ENCODE results near the gene FRMD4A.
"Not testable (repeated sequence)": the region's sequence is repeated elsewhere in the genome, so short reads cannot be mapped to it uniquely, and the experiment has no call there.

FRMD4A gene

GRCh38 chr10:14048930-14049613 is 281.7 kb downstream of the FRMD4A start:
- TF ChIP-seq POLR2A (IDR thresholded peaks at IDR 0.05; ENCODE audit: low read depth, low read length) (no peak), PAX5 (IDR thresholded peaks at IDR 0.05; ENCODE audit: insufficient read depth, low read length, severe bottlenecking) (no peak), SPI1 (IDR thresholded peaks at IDR 0.05; ENCODE audit: low read depth, low read length) (no peak), TAF1 (IDR thresholded peaks at IDR 0.05; ENCODE audit: low read depth, low read length) (no peak), POLR2AphosphoS5 (IDR thresholded peaks at IDR 0.05; ENCODE audit: low read depth, low read length) (no peak), POU2F2 (IDR thresholded peaks at IDR 0.05; ENCODE audit: low read depth, low read length) (no peak)
- no peak for DNase-seq (ENCODE audit: insufficient read length, low spot score)
- FAIRE-seq, result no peak

DNA sequence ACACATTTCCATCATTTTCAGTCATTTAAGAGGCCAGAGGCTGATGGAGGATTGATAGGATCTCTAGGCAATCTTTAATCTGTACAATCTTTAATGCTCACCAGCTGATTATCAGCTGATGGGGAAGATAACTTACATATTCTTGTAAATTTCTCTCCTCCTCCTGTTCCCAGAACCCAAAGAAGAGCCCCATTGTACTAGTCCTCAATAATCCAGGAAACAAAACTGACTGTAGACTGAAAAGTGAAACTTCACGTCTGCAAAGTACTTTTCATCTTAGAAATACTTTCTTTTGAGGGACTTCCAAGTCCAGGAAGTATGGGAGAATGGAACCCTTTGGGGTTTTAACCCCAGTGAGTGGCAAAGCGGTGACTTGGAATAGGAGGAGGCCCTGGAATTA is 283.3 kb downstream of the FRMD4A start:
- TF ChIP-seq POLR2AphosphoS5 (IDR thresholded peaks at IDR 0.05; ENCODE audit: low read depth, low read length) (no peak), POLR2A (IDR thresholded peaks at IDR 0.05; ENCODE audit: low read depth, low read length) (no peak)
- FAIRE-seq (no peak), DNase-seq (ENCODE audit: insufficient read length, low spot score) (no peak)

- not testable (repeated sequence) for FAIRE-seq; DNase-seq (ENCODE audit: insufficient read length, low spot score)
Measured at GRCh38 chr10:14042051-14042450, 288.7 kb downstream of the FRMD4A start.

GRCh38 chr10:14040787-14041631 is 289.7 kb downstream of the FRMD4A start:
- DNase-seq (ENCODE audit: insufficient read length, low spot score) (no peak), FAIRE-seq (no peak)
- TF ChIP-seq SPI1 (IDR thresholded peaks at IDR 0.05; ENCODE audit: low read depth, low read length) (0 out of 2 replicates have a peak, but pooled peaks have one; percentile 2), POLR2AphosphoS5 (IDR thresholded peaks at IDR 0.05; ENCODE audit: low read depth, low read length) (no peak)

DNA sequence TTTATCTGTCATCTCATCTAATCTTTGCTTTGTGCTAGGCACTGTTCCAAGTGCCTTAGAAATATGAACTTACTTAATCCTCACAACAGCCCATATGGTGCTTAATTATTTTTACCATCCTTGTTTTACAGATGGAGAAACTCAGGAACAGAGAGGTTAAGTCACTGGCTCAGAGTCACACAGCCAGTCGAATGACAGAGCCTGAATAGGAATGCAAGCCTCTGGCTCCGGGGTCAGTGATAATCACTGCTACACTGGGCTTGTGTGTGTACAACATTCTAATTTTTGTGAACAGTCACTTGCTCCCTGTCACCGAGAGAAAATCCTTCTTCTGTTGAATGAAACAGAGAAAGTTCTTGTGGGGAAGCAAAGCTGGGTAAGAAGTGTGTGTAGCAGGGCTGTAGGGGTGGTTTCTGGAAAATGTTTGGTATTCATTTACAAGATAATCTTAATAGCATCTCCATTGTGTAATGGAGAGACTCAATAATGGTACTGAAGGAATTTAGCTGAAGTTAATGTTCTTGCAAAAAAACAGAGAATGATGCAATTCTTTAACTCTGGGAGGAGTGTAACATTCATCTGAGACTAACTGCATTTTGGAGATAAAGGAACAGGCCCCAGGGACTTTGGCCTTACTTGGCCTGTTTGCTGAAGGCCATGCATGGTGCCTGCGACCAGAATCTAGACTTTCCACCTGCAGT is 290.6 kb downstream of the FRMD4A start:
- FAIRE-seq (no peak), DNase-seq (ENCODE audit: insufficient read length, low spot score) (no peak)
- no peak for TF ChIP-seq TAF1 (IDR thresholded peaks at IDR 0.05; ENCODE audit: low read depth, low read length)
- no peak for TF ChIP-seq POU2F2 (IDR thresholded peaks at IDR 0.05; ENCODE audit: low read depth, low read length)
- no peak for TF ChIP-seq POLR2AphosphoS5 (IDR thresholded peaks at IDR 0.05; ENCODE audit: low read depth, low read length)
- no peak for TF ChIP-seq POLR2A (IDR thresholded peaks at IDR 0.05; ENCODE audit: low read depth, low read length)
- no peak for TF ChIP-seq PAX5 (IDR thresholded peaks at IDR 0.05; ENCODE audit: insufficient read depth, low read length, severe bottlenecking)
- no peak for TF ChIP-seq SPI1 (IDR thresholded peaks at IDR 0.05; ENCODE audit: low read depth, low read length)

DNA sequence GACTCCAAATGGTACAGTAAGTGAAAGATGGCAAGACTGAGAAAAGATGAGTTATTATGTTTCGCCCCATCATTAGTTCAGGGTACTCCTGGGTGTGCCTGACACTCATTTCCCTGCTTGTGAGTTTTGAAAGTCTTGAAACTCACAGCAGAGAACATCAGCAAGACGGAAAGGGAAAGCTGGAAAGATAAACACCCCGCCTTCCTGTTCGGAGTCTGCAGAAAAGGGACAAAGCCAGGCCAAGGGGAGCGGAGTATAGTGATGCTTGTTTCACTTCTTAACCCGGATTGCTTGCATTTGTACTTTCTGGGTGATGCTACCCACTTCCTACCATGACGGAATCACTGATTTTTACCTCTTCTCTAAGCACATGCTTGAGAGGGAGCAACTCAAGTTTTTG is 294.5 kb downstream of the FRMD4A start:
- DNase-seq (ENCODE audit: insufficient read length, low spot score), result no peak
- FAIRE-seq, result no peak
- no peak for TF ChIP-seq SPI1 (IDR thresholded peaks at IDR 0.05; ENCODE audit: low read depth, low read length)

GRCh38 chr10:14035506-14035905 is 295.2 kb downstream of the FRMD4A start:
- TF ChIP-seq POLR2AphosphoS5 (IDR thresholded peaks at IDR 0.05; ENCODE audit: low read depth, low read length) (no peak), TAF1 (IDR thresholded peaks at IDR 0.05; ENCODE audit: low read depth, low read length) (no peak), PAX5 (IDR thresholded peaks at IDR 0.05; ENCODE audit: insufficient read depth, low read length, severe bottlenecking) (no peak)
- FAIRE-seq, result no peak
- DNase-seq (ENCODE audit: insufficient read length, low spot score), result no peak

- DNase-seq (ENCODE audit: insufficient read length, low spot score), result peak; percentile 12
- no peak for TF ChIP-seq SPI1 (IDR thresholded peaks at IDR 0.05; ENCODE audit: low read depth, low read length)
- no peak for TF ChIP-seq POU2F2 (IDR thresholded peaks at IDR 0.05; ENCODE audit: low read depth, low read length)
- TF ChIP-seq PAX5 (IDR thresholded peaks at IDR 0.05; ENCODE audit: insufficient read depth, low read length, severe bottlenecking), result no peak
- no peak for TF ChIP-seq POLR2AphosphoS5 (IDR thresholded peaks at IDR 0.05; ENCODE audit: low read depth, low read length)
- TF ChIP-seq TAF1 (IDR thresholded peaks at IDR 0.05; ENCODE audit: low read depth, low read length), result no peak
- FAIRE-seq, result peak; percentile 66
Measured at GRCh38 chr10:14032406-14032998, 298.2 kb downstream of the FRMD4A start.

DNA sequence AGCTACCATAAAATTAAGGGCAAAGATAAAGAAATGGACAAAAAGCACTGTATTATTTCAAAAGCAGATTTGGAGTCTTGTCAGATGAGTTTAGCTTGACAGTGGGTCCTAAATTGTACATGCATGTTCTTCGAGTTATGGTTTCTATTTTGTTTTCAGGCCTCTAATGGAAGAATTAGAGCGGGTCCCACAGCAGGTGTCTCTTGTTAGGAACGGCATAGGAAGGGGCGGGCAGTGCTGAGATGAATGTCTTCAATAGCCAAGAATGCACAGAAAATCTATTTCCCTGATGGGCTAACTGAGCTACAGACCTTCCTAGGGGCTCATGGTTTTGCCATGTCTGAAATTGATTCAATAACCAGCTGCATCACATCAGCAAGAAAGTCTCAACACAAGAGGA is 304.4 kb downstream of the FRMD4A start:
- DNase-seq (ENCODE audit: insufficient read length, low spot score), result no peak
- FAIRE-seq, result no peak
- TF ChIP-seq PAX5 (IDR thresholded peaks at IDR 0.05; ENCODE audit: insufficient read depth, low read length, severe bottlenecking) (no peak), POLR2A (IDR thresholded peaks at IDR 0.05; ENCODE audit: low read depth, low read length) (no peak), POU2F2 (IDR thresholded peaks at IDR 0.05; ENCODE audit: low read depth, low read length) (no peak), TAF1 (IDR thresholded peaks at IDR 0.05; ENCODE audit: low read depth, low read length) (no peak), POLR2AphosphoS5 (IDR thresholded peaks at IDR 0.05; ENCODE audit: low read depth, low read length) (no peak), SPI1 (IDR thresholded peaks at IDR 0.05; ENCODE audit: low read depth, low read length) (no peak)
